ENCODE measurements around the gene POMT1.

DNA sequence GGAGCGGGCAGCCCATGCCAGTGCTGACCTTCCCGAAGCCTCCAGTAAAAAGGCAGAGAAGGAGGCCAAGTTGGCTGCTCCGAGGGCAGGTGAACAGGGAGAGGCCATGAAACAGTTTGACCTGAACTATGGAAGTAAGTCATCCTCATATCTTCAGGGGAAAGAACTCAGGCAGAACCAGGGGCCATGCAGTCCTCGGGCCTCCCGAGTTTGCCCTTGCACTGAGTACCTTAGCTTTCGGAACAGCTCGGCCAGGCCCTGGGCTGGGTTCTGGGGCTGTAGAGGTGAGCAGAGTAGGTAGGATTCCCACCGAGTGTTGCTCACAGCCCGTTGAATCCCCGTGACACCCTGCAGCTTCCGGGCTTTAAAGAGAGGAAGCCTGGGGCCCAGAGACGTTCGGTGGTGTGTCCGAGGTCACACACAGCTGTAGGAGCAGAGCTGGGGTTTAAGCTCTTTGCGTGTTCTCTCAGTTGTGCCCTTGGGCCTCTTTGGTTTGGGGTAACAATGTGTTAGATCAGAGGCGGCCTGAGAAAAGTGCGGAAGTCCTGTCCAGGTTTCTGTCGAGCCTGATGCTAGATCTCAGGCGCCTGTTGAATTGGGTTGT lies 24.8 kb upstream of the POMT1 start:
- TF ChIP-seq, protein P1, sequence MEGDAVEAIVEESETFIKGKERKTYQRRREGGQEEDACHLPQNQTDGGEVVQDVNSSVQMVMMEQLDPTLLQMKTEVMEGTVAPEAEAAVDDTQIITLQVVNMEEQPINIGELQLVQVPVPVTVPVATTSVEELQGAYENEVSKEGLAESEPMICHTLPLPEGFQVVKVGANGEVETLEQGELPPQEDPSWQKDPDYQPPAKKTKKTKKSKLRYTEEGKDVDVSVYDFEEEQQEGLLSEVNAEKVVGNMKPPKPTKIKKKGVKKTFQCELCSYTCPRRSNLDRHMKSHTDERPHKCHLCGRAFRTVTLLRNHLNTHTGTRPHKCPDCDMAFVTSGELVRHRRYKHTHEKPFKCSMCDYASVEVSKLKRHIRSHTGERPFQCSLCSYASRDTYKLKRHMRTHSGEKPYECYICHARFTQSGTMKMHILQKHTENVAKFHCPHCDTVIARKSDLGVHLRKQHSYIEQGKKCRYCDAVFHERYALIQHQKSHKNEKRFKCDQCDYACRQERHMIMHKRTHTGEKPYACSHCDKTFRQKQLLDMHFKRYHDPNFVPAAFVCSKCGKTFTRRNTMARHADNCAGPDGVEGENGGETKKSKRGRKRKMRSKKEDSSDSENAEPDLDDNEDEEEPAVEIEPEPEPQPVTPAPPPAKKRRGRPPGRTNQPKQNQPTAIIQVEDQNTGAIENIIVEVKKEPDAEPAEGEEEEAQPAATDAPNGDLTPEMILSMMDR (IDR thresholded peaks at IDR 0.05; ENCODE audit: low read depth, low read length) = no peak
- no peak for TF ChIP-seq POLR2A (IDR thresholded peaks at IDR 0.05; ENCODE audit: extremely low read depth, insufficient read length)

Data from NB4 (cell line).